HL-60/S4 (cell line): Measurements from ENCODE around the gene CXXC5.

ENCODE experiments used
- in situ Hi-C: fragments of 300-500 bp; cut with MboI; formaldehyde crosslinking; loops from 2 replicates; pipeline ENCODE4 v1.14.3; 2022; ENCODE audit warnings: low sequenced_read_pairs

Gene CXXC5

DNA sequence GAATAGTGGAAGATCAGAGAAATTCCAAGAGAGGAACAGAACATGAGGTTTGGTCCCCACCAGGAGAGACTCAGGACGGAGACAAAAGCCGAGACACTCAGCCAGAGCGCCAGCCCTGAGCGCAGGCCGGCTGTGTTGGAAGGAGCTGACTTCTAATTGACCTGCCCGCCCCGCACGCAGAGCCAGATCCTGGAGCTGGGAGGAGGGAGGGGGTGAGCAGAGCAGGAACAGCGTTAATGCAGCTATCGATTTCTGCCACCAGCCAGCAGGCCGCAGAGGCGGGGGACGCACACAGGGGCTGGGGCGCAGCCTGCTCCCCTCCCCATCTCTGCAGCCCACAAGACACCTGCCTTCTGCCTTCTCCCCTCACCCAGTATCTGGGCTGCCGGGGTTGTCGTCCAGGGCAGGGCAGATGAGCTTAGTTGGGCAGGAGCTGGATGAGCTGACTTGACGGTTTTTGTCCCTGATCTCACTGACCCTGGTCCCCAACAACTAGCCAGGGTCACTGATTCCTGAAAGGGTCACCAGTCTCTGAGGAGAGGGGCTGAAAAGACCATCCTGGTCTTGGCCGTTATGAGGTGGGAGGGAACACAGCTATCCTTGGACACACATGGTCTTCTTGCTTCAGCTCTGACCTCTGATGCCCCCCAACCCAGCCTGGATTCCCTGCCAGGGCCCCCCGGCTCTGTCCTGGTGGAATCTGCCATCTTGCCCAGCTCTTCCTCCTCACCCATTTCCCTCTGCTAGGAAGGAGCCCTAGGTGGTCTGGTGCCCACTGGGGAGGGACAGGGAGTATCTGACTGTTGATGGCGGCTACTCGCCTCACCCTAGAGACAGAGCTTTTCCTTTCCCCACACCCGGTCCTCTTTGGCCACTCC, 29.8 kb downstream of the CXXC5 start:
- in situ Hi-C loops = no loop called here

DNA sequence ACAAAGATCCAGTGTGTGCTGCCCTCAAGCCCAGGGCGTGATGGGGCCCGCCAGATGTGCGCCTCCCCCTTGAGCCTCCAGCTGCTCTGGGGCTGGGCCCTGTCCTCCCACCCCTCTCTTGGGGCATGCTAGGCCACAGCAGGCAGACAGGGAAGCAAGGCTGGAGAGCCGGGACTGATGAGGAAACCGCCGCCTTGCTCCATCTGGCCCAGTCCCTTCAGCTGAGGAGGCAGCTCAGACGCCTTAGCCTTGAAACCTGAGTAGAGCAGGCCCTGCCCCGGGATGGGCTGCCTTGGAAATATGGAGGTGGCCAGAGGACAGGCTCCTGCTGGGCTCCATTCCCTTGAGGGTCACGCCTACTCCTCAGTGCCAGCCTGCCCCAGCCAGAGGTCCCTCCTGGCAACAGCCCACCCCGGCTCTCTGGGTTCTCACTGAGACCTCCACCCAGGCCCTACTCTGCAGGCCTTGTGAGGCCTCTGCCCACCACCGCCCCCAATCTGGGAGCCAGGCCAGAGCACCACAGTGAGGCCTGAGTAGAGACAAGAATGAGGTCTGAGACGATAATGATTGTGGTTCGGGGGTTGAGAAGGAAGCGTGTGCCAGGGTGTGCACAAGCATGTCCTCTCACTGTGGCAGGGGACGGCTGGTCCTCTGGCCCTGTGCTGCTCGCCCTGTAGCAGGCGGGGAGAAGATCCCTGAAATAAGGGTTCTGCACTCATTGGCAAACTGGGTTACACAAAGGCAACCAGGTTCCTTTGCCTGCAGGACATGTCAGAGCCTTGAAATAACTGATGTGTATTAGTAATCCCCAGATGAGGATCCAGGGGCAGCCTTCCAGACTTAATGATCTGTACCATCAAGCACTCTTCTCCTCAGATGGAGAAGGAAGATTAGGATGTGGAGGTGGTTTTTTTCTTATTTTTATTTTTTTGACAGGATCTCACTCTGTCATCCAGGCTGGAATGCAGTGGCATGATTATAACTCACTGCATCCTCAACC, 30.9 kb downstream of the CXXC5 start:
- in situ Hi-C loops = no loop called here

DNA sequence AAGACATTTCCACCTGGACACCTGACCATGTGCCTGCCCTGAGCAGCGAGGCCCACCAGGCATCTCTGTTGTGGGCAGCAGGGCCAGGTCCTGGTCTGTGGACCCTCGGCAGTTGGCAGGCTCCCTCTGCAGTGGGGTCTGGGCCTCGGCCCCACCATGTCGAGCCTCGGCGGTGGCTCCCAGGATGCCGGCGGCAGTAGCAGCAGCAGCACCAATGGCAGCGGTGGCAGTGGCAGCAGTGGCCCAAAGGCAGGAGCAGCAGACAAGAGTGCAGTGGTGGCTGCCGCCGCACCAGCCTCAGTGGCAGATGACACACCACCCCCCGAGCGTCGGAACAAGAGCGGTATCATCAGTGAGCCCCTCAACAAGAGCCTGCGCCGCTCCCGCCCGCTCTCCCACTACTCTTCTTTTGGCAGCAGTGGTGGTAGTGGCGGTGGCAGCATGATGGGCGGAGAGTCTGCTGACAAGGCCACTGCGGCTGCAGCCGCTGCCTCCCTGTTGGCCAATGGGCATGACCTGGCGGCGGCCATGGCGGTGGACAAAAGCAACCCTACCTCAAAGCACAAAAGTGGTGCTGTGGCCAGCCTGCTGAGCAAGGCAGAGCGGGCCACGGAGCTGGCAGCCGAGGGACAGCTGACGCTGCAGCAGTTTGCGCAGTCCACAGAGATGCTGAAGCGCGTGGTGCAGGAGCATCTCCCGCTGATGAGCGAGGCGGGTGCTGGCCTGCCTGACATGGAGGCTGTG, 32.4 kb downstream of the CXXC5 start:
- in situ Hi-C loops = no loop called here

DNA sequence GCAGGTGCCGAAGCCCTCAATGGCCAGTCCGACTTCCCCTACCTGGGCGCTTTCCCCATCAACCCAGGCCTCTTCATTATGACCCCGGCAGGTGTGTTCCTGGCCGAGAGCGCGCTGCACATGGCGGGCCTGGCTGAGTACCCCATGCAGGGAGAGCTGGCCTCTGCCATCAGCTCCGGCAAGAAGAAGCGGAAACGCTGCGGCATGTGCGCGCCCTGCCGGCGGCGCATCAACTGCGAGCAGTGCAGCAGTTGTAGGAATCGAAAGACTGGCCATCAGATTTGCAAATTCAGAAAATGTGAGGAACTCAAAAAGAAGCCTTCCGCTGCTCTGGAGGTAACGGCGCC, 32.9 kb downstream of the CXXC5 start:
- in situ Hi-C loops = no loop called here

DNA sequence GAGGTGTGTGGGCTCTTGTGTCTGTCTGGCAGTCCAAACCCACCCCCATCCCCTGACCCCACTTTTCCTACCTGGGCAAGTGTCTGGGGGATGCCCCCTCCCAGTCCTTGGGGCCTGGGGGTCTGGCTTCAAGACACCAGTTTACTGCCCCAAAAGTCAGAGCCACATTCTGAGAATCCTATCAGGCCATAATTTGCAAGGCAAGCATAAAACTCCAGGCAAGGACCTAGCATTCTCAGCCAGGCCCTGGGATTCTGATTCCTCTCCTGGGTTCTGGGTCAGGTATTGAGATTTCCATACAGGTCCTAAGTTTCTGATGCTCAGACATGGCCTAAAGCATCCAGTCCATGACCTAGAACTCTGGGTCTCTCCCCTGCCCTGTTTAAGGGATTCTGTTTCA, 33.3 kb downstream of the CXXC5 start:
- in situ Hi-C loops = no loop called here

- in situ Hi-C loops = no loop called here
Measured at GRCh38 chr5:139682016-139682975, 34.1 kb downstream of the CXXC5 start.

DNA sequence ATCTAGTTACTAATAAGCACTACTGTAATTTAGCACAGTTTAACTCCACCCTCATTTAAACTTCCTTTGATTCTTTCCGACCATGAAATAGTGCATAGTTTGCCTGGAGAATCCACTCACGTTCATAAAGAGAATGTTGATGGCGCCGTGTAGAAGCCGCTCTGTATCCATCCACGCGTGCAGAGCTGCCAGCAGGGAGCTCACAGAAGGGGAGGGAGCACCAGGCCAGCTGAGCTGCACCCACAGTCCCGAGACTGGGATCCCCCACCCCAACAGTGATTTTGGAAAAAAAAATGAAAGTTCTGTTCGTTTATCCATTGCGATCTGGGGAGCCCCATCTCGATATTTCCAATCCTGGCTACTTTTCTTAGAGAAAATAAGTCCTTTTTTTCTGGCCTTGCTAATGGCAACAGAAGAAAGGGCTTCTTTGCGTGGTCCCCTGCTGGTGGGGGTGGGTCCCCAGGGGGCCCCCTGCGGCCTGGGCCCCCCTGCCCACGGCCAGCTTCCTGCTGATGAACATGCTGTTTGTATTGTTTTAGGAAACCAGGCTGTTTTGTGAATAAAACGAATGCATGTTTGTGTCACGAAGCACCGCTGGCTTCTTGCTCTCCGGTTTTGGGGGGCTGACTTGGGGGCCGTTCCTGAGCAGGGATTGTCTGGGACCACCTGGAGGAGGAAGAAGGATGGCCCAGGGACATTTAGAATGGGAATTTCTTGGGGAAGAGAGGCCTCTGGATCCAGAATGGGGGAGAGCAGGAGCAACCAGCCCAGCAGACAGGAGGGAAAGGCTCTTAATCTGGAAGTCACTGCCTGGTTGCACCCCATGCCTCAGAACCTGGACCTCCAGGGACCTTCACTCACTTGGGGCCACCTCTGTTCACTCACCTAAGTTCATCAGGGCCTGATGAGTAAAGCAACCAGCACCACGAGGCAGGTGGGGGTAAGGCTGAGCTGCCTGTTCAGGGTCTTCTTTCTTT, 35.4 kb downstream of the CXXC5 start:
- in situ Hi-C loops = no loop called here

DNA sequence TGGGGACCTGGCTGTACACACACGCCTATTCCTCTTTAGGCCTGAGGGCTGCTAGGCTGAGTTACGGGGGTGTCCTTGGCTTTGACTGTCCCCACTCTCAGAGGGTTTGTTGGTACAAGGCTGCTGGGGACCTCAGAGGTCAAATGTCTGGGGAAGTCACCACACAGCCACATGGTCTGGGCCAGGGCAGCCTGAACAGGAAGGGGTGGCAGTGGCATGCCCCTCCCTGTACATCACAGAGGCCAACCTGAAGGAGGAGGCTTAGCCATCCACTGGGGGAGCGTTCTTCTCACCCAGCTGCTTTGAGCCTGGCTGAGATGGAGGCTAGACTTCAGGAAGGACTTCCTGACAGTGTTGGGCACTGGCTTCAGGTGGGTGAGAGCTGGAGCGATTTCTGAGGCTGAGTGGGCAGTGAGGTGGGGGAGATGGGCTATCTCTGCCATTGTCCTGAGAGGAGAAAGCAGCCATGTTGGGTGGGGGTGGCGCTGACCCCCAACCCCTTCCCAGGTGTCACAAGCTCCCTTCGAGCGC, 36.3 kb downstream of the CXXC5 start:
- in situ Hi-C loops = no loop called here

DNA sequence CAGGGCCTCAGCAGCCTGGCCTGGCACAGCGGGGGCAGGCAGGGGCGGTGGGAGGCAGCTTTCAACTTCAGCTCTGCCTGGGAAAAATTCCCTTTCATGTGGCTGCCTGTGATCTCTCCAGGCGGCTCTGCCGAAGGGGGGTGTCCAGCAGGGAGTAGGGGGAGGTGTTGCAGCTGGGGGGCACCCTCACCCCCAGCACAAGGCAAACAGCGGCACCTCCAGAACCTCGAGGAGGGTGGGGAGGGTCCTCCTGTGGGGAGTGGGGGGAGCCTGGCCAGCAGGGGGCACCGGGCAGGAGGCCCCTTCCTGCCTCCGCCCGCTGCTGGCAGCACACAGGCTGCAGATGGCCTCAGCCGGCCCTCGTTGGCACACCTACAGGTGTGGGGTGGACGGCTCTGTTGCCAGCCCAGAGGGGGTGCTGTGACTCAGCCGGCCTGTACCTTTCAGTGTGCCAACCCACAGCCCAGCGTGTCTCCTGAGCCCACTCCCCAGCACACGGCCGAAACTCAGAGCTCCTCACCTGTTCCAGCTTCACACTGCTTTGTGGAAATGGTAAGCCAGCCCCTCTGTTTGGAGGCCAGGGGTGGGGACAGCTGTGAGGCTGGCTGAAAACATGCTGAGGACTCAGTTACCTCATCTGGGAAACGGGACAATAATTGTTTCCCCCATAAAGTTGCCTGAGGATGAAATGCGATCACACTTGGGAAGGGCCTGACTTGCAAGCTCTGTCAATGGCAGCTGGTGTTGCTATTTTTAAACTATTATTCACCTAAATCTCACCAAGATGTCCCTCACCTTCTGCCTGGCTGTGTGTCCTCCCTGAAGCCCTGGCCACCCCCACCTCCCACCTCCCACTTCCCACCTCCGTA, 37.0 kb downstream of the CXXC5 start:
- in situ Hi-C loops = no loop called here

GRCh38 chr5:139685886-139686285, 37.7 kb downstream of the CXXC5 start:
- in situ Hi-C loops = no loop called here

DNA sequence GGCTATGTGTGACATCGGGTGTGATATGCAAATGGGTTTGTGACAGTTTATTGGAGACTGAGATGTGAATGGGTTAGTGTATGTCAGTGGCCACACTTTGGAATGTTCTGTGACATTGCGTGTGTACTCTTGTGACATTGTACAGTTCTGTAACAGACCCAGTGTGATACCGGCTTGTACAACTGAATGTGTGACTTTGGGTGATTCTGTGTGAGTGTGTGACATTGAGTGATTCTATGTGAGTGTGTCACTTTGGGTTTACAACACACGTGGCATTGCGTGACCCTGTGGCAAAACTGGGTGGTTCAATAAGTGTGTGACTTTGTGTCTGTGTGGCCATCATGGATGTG, 38.2 kb downstream of the CXXC5 start:
- in situ Hi-C loops = no loop called here

DNA sequence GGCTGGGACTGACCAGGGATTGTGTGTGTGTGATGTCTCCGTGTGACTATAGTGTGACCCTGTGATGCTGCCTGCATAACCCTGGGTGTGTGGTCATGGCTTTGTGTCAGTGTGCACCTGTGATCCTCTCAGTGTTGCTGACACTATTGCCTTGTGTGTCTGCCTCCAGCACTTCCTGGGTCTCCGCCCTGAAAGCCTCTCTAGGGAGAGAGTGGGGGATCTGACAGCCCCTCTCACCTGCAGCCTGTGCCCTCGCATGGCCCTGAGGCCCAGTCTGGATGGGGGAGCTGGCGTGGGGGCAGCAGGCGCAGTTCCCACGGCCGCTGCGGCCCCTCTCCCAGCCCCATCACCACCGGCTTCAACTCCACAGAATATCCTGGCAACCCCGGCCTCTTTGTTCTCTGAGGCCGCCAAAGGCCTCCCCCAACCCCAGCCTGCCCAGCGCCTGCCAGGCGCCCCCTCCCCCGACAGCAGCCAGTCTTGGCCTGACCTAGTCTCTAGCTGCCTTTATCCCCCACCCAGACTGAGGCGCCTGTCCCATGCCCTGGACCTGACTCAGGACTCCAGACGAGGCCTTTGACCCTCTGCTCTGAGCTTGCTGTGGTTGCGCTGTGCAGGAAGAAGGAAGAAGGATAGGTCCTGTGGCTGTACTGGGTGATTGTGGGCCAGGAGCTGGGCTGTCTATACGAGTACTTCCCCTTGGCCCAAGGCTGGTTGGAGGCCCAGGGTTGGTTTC, 38.7 kb downstream of the CXXC5 start:
- in situ Hi-C loops = no loop called here

GRCh38 chr5:139687656-139688055, 39.5 kb downstream of the CXXC5 start:
- in situ Hi-C loops = no loop called here

DNA sequence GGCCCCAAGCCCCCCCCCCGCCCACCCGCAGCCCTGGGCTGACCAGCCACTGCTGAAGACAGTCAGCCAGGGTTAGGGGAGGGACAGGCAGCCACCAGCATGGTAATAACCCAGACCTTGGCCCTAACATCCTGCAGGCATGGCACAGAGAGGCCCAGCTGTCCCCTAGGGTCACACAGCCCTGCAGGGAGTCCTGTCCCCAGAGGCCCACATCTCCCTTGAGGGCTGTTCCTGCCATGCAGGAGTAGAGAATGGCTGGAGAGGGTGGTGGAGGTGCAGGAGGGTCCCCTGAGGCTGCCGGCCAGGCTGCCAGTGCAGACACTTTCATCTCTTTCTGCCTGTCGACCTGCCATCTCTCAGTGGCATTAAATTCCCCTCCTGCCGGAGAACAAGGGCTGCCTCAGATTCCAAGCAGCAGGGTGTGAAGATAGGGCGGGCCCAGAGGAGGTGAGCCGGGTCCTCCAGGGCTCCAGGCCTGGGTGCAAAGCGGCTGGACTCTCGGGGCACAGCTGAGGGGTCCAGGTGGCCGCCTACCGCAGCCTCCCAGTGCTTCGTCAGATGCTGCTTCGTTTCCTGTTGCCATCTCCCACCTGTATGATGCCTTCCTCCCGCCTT, 40.0 kb downstream of the CXXC5 start:
- in situ Hi-C loops = no loop called here

DNA sequence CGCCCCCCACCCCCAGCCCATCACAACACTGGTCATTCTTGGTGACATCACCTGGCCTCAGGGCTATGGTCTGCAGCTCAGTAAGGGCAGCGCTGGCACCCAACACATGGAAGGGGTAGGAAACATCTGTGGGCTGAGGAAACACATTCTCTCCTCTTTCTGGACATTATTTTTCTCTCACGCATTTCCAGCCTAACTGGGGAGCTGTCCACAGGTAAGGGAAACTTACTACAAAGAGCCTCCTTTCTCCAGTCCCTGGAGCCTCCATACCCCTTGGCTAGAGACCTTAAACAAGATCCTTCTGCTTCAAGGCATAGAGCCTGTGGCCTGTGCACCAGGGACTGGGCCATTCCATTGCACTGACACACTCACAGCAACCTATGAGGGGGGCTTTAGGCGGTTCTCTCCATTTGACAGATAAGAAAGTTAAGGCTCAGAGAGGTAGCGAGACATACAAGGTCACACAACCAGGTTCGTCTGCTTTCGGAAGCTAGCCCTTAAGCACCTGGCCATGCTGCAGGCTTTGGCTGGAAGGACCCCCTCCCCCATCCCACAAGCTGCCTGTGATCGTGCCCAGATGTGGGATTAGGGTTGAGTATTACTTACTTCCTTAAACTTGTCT, 40.7 kb downstream of the CXXC5 start:
- in situ Hi-C loops = no loop called here

- in situ Hi-C loops = no loop called here
Measured at GRCh38 chr5:139689631-139690063, 41.5 kb downstream of the CXXC5 start.
